HepG2 (cell line): ENCODE measurements around the gene ATAD3C. TPM values are rescaled to one million over a fixed set of nuclear protein-coding genes. Genes with fewer than 3 reads are reported as not detected.
A peak's percentile ranks its signal among the peaks of the same experiment; 100 is the strongest.

Source experiments
- AHR ChIP-seq: IDR thresholded peaks from 2 replicates; pipeline ENCODE4 v1.6.1; 2018; ENCODE audit warnings: missing genetic modification reagents, missing compliant biosample characterization
- ETV5 ChIP-seq: IDR thresholded peaks from 2 replicates; pipeline ENCODE4 v1.6.1; 2018; ENCODE audit warnings: missing biosample characterization, missing genetic modification reagents, inconsistent platforms, borderline replicate concordance
- GZF1 ChIP-seq: sonication (generic); formaldehyde crosslinking; IDR thresholded peaks from 2 replicates; pipeline ENCODE4 v1.5.1; 2020; ENCODE audit warnings: mild to moderate bottlenecking, missing genetic modification reagents
- HCFC1 ChIP-seq: fragments of 150-350 bp; IDR thresholded peaks from 2 replicates; pipeline ENCODE4 v1.6.1; 2014; ENCODE audit warnings: low read depth, low read length
- HMGA1 ChIP-seq: sonication (generic); formaldehyde crosslinking; conservative IDR thresholded peaks from 2 replicates; pipeline ENCODE4 v1.4.0; 2020; ENCODE audit warnings: missing genetic modification reagents
- MED1 ChIP-seq: sonication (generic); formaldehyde crosslinking; IDR thresholded peaks from 2 replicates; pipeline ENCODE4 v1.4.0; 2020; ENCODE audit warnings: missing genetic modification reagents
- MTF2 ChIP-seq: sonication (generic); formaldehyde crosslinking; IDR thresholded peaks from 2 replicates; pipeline ENCODE4 v1.5.0; 2020; ENCODE audit warnings: missing genetic modification reagents, borderline replicate concordance
- NR0B2 ChIP-seq: sonication (generic); formaldehyde crosslinking; IDR thresholded peaks from 2 replicates; pipeline ENCODE4 v1.4.0; 2020; ENCODE audit warnings: mild to moderate bottlenecking, missing genetic modification reagents
- RELA ChIP-seq: sonication (generic); formaldehyde crosslinking; IDR thresholded peaks from 2 replicates; pipeline ENCODE4 v1.4.0; 2020; ENCODE audit warnings: missing genetic modification reagents
- RORA ChIP-seq: sonication (generic); formaldehyde crosslinking; IDR thresholded peaks from 2 replicates; pipeline ENCODE4 v1.5.0; 2020; ENCODE audit warnings: mild to moderate bottlenecking, missing genetic modification reagents, moderate library complexity
- SYNCRIP ChIP-seq: fragments of 200-400 bp; formaldehyde crosslinking; IDR thresholded peaks from 2 replicates; pipeline ENCODE4 v1.6.1; 2018; ENCODE audit warnings: mild to moderate bottlenecking, low read depth, low read length; ENCODE audit not compliant: insufficient read depth
- THAP8 ChIP-seq: sonication (generic); formaldehyde crosslinking; IDR thresholded peaks from 2 replicates; pipeline ENCODE4 v1.5.1; 2020; ENCODE audit warnings: missing genetic modification reagents, mild to moderate bottlenecking, borderline replicate concordance
- ZBTB46 ChIP-seq: sonication (generic); formaldehyde crosslinking; IDR thresholded peaks from 2 replicates; pipeline ENCODE4 v1.4.0; 2020; ENCODE audit warnings: mild to moderate bottlenecking, missing genetic modification reagents, borderline replicate concordance
- ZNF180 ChIP-seq: sonication (generic); formaldehyde crosslinking; IDR thresholded peaks from 2 replicates; pipeline ENCODE4 v1.4.0; 2020; ENCODE audit warnings: low read depth, missing genetic modification reagents, borderline replicate concordance
- ZNF407 ChIP-seq: sonication (generic); formaldehyde crosslinking; IDR thresholded peaks from one replicate; pipeline ENCODE4 v1.5.1; 2020; ENCODE audit warnings: mild to moderate bottlenecking, missing genetic modification reagents; ENCODE audit errors: not compliant biosample characterization
- ZNF557 ChIP-seq: sonication (generic); formaldehyde crosslinking; IDR thresholded peaks from 2 replicates; pipeline ENCODE4 v1.4.0; 2020; ENCODE audit warnings: missing genetic modification reagents
- ZNF841 ChIP-seq: sonication (generic); formaldehyde crosslinking; IDR thresholded peaks from 2 replicates; pipeline ENCODE4 v1.8.1; 2023; ENCODE audit warnings: missing genetic modification reagents, borderline replicate concordance
- polyA plus RNA-seq, 8 experiments: library from polyadenylated mRNA; depleted of rRNA in 3 of 8; stranded (reverse) in 7 of 8; unstranded in 1 of 8; fragments of >200 nt; fragmentation: Illumina TruSeq in 4 of 8; extraction: Trizol in 4 of 8; gene quantifications; 2 replicates each; pipeline versions ENCODE4 v1.2.1 to v1.2.3, GENCODE V29; 2011 to 2016; ENCODE audit warnings: low read depth in 4 of 8, missing spikeins in 1 of 8, mixed read lengths in 1 of 8; ENCODE audit not compliant: insufficient read depth in 1 of 8
- total RNA-seq, 5 experiments: library from RNA; depleted of rRNA; stranded (reverse); fragments of >200 nt; fragmentation: Illumina TruSeq; extraction: Trizol; gene quantifications; 2 replicates each; pipeline ENCODE4 v1.2.3, GENCODE V29; 2016; ENCODE audit warnings: low read depth in 1 of 5

Gene ATAD3C
- total and polyA plus RNA-seq, 2 of the 13 experiments (the other 11 are each of a cell fraction or from before 2014, with no cell fraction given), result 2.4 to 3.2 TPM

GRCh38 chr1:1432951-1433803 lies 16.3 kb upstream of the ATAD3C start (continued):
- TF ChIP-seq ZNF407 (CRISPR knock-in tag) (peak; percentile 22), ZNF180 (0 out of 2 replicates have a peak, but pooled peaks have one; percentile 7), MTF2 (CRISPR knock-in tag) (no peak), NR0B2 (CRISPR knock-in tag) (no peak), ZNF841 (CRISPR knock-in tag) (no peak), MED1 (CRISPR knock-in tag) (peak; percentile 90), THAP8 (CRISPR knock-in tag) (peak; percentile 88; the same call in 1 of the 2 replicates), ZNF557 (no peak), ETV5 (CRISPR knock-in tag) (peak; percentile 89; the same call in 1 of the 2 replicates), SYNCRIP (no peak), AHR (CRISPR knock-in tag) (peak; percentile 78; the same call in 1 of the 2 replicates), GZF1 (CRISPR knock-in tag) (no peak), RORA (CRISPR knock-in tag) (no peak), HMGA1 (CRISPR knock-in tag) (no peak), HCFC1 (no peak), ZBTB46 (CRISPR knock-in tag) (no peak; the same call in 1 of the 2 replicates), RELA (CRISPR knock-in tag) (no peak)
